Keratinocyte (primary cell): ENCODE data around the gene CDC6.

Experiments used
- EZH2 ChIP-seq: IDR thresholded peaks from one replicate; pipeline ENCODE4 v1.6.1; 2012; ENCODE audit warnings: inconsistent platforms, mild to moderate bottlenecking, low read length, moderate library complexity
- TF ChIP-seq, protein P1 (sequence below), 3 experiments: IDR thresholded peaks in 1 of 3; conservative IDR thresholded peaks in 1 of 3; optimal IDR thresholded peaks in 1 of 3; 2 replicates in 2 of 3; 3 replicates in 1 of 3; pipeline versions ENCODE3 to v1.5.1; 2011; ENCODE audit warnings: low read length in 3 of 3, mild to moderate bottlenecking in 3 of 3, moderate library complexity in 2 of 3, control low read depth in 1 of 3, inconsistent platforms in 1 of 3; ENCODE audit not compliant: insufficient read depth in 2 of 3; ENCODE audit errors: extremely low read depth in 1 of 3

DNA sequence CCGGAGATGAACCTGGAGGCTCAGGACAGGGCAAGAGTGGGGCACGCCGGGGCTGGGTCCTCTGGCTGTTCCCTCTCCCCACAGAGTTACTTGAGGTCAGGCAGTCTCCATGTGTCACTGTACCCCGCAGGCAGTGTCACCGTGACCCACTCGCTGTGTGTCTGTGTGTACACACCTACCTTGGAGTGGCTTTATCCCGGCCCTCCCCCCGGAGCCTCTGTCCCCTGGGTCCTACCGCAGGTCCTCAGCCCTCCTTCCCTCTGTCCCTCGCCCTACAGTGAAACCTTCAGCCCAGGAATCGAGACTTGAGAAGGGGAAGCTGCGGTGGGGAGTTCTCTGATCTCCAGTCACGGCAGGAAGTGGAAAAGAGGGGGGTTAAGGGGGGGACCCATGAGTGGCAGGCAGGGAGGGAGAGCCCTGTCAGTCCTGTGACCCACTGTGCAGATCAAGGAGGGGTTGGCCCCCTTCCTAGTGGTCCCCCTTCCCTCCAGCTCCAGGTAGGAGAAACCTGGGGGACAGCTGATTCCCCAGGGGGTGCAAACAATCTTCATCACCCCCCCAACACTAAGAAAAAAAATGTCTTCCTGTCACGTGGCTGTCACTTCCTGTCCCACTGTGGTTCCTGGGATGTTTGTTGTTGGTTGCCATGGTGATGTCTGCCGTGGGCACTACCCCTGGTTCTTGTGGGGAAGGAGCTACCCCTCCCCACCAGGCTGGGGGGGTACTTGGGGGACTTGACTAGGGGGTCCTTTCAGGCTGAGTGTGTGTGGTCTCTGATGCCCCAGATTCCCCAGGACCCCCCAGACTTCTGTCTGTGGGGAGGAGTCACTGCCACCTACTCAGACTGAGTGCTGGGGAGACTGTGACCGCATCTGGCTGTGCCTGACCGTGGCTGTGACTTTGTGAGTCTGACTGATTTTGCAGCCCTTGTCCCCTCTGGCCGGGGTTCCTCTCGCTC lies 35.0 kb downstream of the CDC6 start:
- TF ChIP-seq, protein P1, sequence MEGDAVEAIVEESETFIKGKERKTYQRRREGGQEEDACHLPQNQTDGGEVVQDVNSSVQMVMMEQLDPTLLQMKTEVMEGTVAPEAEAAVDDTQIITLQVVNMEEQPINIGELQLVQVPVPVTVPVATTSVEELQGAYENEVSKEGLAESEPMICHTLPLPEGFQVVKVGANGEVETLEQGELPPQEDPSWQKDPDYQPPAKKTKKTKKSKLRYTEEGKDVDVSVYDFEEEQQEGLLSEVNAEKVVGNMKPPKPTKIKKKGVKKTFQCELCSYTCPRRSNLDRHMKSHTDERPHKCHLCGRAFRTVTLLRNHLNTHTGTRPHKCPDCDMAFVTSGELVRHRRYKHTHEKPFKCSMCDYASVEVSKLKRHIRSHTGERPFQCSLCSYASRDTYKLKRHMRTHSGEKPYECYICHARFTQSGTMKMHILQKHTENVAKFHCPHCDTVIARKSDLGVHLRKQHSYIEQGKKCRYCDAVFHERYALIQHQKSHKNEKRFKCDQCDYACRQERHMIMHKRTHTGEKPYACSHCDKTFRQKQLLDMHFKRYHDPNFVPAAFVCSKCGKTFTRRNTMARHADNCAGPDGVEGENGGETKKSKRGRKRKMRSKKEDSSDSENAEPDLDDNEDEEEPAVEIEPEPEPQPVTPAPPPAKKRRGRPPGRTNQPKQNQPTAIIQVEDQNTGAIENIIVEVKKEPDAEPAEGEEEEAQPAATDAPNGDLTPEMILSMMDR (optimal IDR thresholded peaks at IDR 0.05 in 1 of 3, IDR thresholded peaks at IDR 0.05 in 1 of 3, conservative IDR thresholded peaks at IDR 0.05 in 1 of 3; ENCODE audit: extremely low read depth in 1 of 3, insufficient read depth in 2 of 3, low read length in 3 of 3) = no peak
- TF ChIP-seq EZH2 = no peak
